AG09319 (cell line): ENCODE data around the gene HAS3.
A peak's percentile ranks its signal among the peaks of the same experiment; 100 is the strongest.
"Not testable (repeated sequence)": the region's sequence is repeated elsewhere in the genome, so short reads cannot be mapped to it uniquely, and the experiment has no call there.

Source experiments
- DNase-seq: peaks from one replicate; pipeline ENCODE4 v3.0.0-alpha.2; 2010; ENCODE audit warnings: low read depth; ENCODE audit errors: extremely low read depth
- TF ChIP-seq, protein P1 (sequence below): IDR thresholded peaks from 2 replicates; pipeline ENCODE4 v1.5.1; 2011; ENCODE audit warnings: low read depth, mild to moderate bottlenecking, inconsistent platforms, low read length, moderate library complexity

Gene HAS3

DNA sequence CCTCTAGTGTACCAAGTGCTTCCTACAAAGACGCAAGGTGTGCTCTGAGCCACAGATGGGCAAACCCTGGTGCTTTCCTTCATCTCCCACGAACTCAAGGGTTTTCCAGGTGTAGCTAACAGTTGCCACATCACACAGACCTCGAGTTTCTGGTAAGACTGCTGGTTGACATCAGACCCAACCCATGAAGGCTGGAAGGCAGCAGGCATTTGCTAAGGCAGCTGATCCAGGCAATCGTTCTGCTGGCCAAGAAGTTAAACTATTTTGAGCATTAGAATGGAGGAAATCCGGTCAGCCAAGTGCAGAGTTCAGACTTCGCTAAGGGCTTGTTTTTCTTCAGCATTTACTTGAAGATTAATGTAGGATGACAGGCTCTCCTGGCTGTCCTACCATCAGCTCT, 11.5 kb downstream of the HAS3 start:
- no peak for DNase-seq

DNA sequence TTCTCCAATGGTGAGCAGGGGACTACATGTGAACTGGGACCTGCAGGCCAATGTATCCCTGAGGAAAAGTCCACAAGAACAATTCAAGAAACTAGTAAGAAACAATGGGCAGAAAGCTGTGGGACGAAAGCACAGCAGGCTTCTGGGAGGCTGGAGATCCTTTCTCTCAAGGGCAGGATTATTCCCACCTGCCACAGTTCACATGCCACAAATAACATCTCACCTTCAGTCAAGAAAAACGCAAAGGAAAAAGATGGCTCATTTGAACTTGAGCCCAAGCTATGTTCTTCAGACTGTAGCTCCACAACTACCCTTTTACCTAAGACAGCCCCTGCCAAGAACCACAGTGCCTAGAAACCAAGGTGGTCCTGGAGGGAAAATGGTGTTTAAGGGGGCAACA, 13.0 kb downstream of the HAS3 start:
- no peak for DNase-seq
- TF ChIP-seq, protein P1, sequence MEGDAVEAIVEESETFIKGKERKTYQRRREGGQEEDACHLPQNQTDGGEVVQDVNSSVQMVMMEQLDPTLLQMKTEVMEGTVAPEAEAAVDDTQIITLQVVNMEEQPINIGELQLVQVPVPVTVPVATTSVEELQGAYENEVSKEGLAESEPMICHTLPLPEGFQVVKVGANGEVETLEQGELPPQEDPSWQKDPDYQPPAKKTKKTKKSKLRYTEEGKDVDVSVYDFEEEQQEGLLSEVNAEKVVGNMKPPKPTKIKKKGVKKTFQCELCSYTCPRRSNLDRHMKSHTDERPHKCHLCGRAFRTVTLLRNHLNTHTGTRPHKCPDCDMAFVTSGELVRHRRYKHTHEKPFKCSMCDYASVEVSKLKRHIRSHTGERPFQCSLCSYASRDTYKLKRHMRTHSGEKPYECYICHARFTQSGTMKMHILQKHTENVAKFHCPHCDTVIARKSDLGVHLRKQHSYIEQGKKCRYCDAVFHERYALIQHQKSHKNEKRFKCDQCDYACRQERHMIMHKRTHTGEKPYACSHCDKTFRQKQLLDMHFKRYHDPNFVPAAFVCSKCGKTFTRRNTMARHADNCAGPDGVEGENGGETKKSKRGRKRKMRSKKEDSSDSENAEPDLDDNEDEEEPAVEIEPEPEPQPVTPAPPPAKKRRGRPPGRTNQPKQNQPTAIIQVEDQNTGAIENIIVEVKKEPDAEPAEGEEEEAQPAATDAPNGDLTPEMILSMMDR: no peak

More for the DNA sequence above, 11.5 kb downstream of the HAS3 start:
- TF ChIP-seq, protein P1: no peak

DNA sequence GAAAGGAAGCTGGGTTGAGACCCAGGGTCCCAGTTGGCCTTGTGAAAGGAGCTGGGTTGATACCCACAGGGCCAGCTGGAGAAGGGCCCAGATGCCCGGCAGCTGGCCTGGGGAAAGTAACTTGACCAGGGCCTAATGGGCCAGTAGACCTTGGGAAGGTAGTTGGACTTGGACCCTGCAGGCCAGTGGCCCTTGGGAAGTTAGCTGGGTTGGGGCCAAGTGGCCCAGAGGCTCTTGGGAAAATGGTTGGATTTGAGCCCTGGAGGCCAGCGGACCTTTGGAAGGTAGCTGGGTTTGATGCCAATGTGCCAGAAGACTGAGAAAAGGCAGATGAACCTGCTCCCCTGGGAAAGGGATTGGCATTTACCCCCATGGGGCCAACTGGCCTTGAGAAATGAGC, 13.5 kb downstream of the HAS3 start:
- TF ChIP-seq, protein P1: no peak
- no peak for DNase-seq

DNA sequence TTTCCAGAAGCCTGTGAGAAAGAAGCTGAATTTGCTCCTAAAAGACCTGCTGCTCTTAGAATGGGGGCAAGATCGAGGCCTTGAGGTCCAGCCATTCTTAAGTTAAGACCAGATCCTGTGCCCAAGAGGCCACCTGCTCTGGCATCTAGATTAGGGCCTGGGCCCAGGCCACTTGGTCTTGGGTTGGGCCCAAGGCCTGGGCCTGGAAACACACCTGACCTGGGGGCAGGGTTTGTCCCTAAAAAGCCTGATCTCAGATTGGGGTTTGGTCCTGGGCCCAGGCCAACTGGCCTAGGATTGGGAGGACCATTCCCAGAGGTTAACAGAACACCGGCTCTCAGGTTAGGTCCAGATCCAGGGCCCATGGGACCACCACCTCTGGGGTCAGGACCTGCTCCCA, 14.1 kb downstream of the HAS3 start:
- TF ChIP-seq, protein P1: no peak
- no peak for DNase-seq

DNA sequence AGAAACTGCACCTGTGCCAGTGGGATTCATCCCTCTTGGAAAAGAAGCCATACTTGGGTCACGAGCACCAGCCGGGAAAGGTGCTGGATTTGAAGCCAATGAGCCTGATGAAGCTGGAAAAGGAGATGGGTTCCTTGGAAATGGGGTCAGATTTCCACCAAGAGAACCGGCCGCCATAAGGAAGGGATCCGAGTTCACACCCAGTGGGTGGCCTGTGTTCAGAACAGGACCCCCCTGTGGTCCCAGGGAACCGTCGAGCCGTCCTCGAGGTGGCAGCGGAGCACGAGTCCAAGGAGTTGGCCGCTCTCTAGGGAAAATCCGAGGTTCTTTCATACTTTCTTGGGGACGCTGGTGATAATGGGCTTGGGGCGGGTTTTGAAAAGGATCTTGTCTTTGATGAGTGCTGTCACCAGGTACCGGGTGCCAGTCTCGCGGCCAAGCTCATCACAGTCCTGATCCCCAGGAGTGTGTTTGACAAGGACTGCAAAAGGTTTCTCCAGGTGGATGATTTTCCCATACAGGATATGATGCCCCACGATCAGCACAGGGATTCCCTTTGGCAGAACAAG, 14.7 kb downstream of the HAS3 start:
- TF ChIP-seq, protein P1: no peak

DNA sequence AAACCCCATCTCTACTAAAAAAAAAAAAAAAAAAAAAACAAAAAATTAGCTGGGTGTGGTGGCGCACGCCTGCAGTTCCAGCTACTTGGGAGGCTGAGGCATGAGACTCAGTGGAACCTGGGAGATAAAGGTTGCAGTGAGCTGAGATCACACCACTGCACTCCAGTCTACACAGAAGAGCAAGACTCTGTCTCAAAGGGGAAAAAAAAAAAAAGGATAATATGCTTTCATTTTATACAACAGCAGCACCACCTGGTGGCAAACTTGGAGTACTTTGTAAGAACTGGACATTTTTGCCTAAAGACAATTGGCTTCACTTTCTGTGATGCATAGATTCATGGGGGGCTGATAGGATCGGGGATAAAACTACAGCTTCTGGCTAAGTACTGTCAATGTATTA, 18.5 kb downstream of the HAS3 start:
- peak; percentile 40 for DNase-seq

More for the DNA sequence above, 14.7 kb downstream of the HAS3 start:
- DNase-seq: no peak

DNA sequence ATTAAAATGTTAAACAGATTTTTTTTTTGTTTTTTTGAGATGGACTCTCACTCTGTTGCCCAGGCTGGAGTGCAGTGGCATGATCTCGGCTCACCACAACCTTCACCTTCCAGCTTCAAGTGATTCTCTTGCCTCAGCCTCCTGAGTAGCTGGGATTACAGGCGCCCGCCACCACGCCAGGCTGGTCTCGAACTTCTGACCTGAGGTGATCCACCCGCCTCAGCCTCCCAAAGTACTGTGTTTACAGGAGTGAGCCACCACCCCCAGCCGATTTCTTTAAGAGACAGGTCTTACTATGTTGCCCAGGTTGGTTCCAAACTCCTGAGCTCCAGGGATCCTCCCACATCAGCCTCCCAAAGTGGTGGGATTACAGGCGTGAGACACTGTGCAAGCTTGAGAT, 19.0 kb downstream of the HAS3 start:
- not testable (repeated sequence) for DNase-seq

More for the DNA sequence above, 18.5 kb downstream of the HAS3 start:
- TF ChIP-seq, protein P1: peak; percentile 60

DNA sequence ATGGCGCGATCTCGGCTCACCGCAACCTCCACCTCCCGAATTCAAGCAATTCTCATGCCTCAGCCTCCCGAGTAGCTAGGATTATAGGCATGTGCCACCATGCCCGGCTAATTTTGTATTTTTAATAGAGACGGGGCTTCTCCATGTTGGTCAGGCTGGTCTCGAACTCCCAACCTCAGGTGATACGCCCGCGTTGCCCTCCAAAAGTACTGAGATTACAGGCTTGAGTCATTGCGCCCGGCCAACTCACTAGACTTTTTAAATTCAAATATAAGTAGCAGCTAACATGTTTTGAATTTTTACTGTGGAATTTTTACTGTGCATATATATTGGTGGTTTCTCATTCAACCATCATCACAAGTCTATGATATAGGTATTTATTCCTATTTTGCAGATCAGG, 19.5 kb downstream of the HAS3 start:
- DNase-seq: not testable (repeated sequence)
